GM21423 (cell line): Measurements from ENCODE around the gene TAS2R1.
"Not testable (repeated sequence)": the region's sequence is repeated elsewhere in the genome, so short reads cannot be mapped to it uniquely, and the experiment has no call there.

Experiments used
- ATAC-seq: cut with Tn5 transposase; IDR thresholded peaks from one replicate; pipeline ENCODE4 v1.9.1; 2021; ENCODE audit warnings: mild to moderate bottlenecking, moderate library complexity; ENCODE audit not compliant: unreplicated experiment

TAS2R1 gene

GRCh38 chr5:9623661-9624060, 6.5 kb downstream of the TAS2R1 start:
- no peak for ATAC-seq

- no peak for ATAC-seq
Observed at GRCh38 chr5:9622971-9623421, 7.2 kb downstream of the TAS2R1 start.

- ATAC-seq = no peak
Observed at GRCh38 chr5:9621379-9621903, 8.7 kb downstream of the TAS2R1 start.

GRCh38 chr5:9619331-9620092, 10.6 kb downstream of the TAS2R1 start:
- no peak for ATAC-seq

- no peak for ATAC-seq
Observed at GRCh38 chr5:9617739-9618504, 12.2 kb downstream of the TAS2R1 start.

- no peak for ATAC-seq
Observed at GRCh38 chr5:9617221-9617620, 12.9 kb downstream of the TAS2R1 start.

GRCh38 chr5:9615331-9615730, 14.8 kb downstream of the TAS2R1 start:
- ATAC-seq = no peak

- ATAC-seq = no peak
Observed at GRCh38 chr5:9613360-9613759, 16.8 kb downstream of the TAS2R1 start.

- ATAC-seq = no peak
Observed at GRCh38 chr5:9610969-9611368, 19.2 kb downstream of the TAS2R1 start.

- no peak for ATAC-seq
Observed at GRCh38 chr5:9610364-9610763, 19.8 kb downstream of the TAS2R1 start.

- no peak for ATAC-seq
Observed at GRCh38 chr5:9608093-9608492, 22.1 kb downstream of the TAS2R1 start.

GRCh38 chr5:9605041-9605838, 24.9 kb downstream of the TAS2R1 start:
- no peak for ATAC-seq

- no peak for ATAC-seq
Observed at GRCh38 chr5:9604416-9604815, 25.7 kb downstream of the TAS2R1 start.

- ATAC-seq = no peak
Observed at GRCh38 chr5:9601055-9601739, 29.0 kb downstream of the TAS2R1 start.

- no peak for ATAC-seq
Observed at GRCh38 chr5:9599391-9599790, 30.8 kb downstream of the TAS2R1 start.

GRCh38 chr5:9598329-9598728, 31.8 kb downstream of the TAS2R1 start:
- not testable (repeated sequence) for ATAC-seq

GRCh38 chr5:9597322-9597721, 32.8 kb downstream of the TAS2R1 start:
- ATAC-seq = not testable (repeated sequence)

GRCh38 chr5:9596824-9597223, 33.3 kb downstream of the TAS2R1 start:
- no peak for ATAC-seq

GRCh38 chr5:9596171-9596780, 33.9 kb downstream of the TAS2R1 start:
- ATAC-seq = no peak

- ATAC-seq = no peak
Observed at GRCh38 chr5:9594913-9595312, 35.2 kb downstream of the TAS2R1 start.
